WTC11 (cell line): Measurements from ENCODE around the gene RIN3. TPM values are rescaled to one million over a fixed set of nuclear protein-coding genes. Genes with fewer than 3 reads are reported as not detected.

Experiments
- ATAC-seq: fragments of 200-7000 bp; cut with Tn5 transposase; 2 replicates; pipeline ENCODE4 v1.10.0; 2021; ENCODE audit warnings: mild to moderate bottlenecking, moderate library complexity
- CTCF ChIA-PET: fragments of 300-600 bp; sonication (Branson Sonifier 250); formaldehyde crosslinking; loops from one replicate; lab custom pipeline; 2021; ENCODE audit warnings: antibody characterized with exemption; lab: Charles Lee
- POLR2A ChIA-PET: fragments of 350-600 bp; sonication (Branson Sonifier 250); formaldehyde crosslinking; loops from one replicate; lab custom pipeline; 2021; ENCODE audit warnings: antibody characterized with exemption; lab: Charles Lee
- DNase-seq: peaks from one replicate; pipeline ENCODE4 v3.0.0; 2021; ENCODE audit warnings: low spot score
- H3K27ac Mint-ChIP-seq: 2 replicates; pipeline ENCODE4 v1.8.0; 2021; ENCODE audit warnings: mixed read lengths
- H3K27me3 Mint-ChIP-seq: 2 replicates; pipeline ENCODE4 v1.8.0; 2021; ENCODE audit warnings: low read depth, mild to moderate bottlenecking, moderate library complexity, mixed read lengths
- H3K36me3 Mint-ChIP-seq: 2 replicates; pipeline ENCODE4 v1.8.0; 2021; ENCODE audit warnings: mixed read lengths
- H3K4me1 Mint-ChIP-seq: 2 replicates; pipeline ENCODE4 v1.8.0; 2022; ENCODE audit warnings: mixed read lengths
- H3K4me3 Mint-ChIP-seq: 2 replicates; pipeline ENCODE4 v1.8.0; 2021; ENCODE audit warnings: mild to moderate bottlenecking, moderate library complexity, mixed read lengths
- H3K9me3 Mint-ChIP-seq: 2 replicates; pipeline ENCODE4 v1.8.0; 2021; ENCODE audit warnings: mixed read lengths
- ATF3 ChIP-seq: sonication (generic); formaldehyde crosslinking; conservative IDR thresholded peaks from 2 replicates; pipeline ENCODE4 v1.8.1; 2022; ENCODE audit warnings: mild to moderate bottlenecking, missing genetic modification reagents
- CTCF ChIP-seq: fragments of 200-600 bp; IDR thresholded peaks from 2 replicates; pipeline ENCODE4 v1.8.0; 2022; ENCODE audit warnings: antibody characterized with exemption
- ELF4 ChIP-seq: sonication (generic); formaldehyde crosslinking; IDR thresholded peaks from 2 replicates; pipeline ENCODE4 v1.8.1; 2022; ENCODE audit warnings: low read depth, mild to moderate bottlenecking, moderate library complexity, missing genetic modification reagents
- FOXJ3 ChIP-seq: sonication (generic); formaldehyde crosslinking; IDR thresholded peaks from 2 replicates; pipeline ENCODE4 v1.9.0; 2021; ENCODE audit warnings: missing genetic modification reagents, mild to moderate bottlenecking, borderline replicate concordance
- GABPB1 ChIP-seq: sonication (generic); formaldehyde crosslinking; IDR thresholded peaks from 2 replicates; pipeline ENCODE4 v1.8.1; 2023; ENCODE audit warnings: mild to moderate bottlenecking, missing genetic modification reagents
- GTF2I ChIP-seq: fragments of 250-450 bp; sonication (Bioruptor Pico); conservative IDR thresholded peaks from 2 replicates; pipeline ENCODE4 v1.4.0; 2021; ENCODE audit warnings: mild to moderate bottlenecking
- IRF1 ChIP-seq: sonication (generic); formaldehyde crosslinking; IDR thresholded peaks from 2 replicates; pipeline ENCODE4 v1.8.0; 2023; ENCODE audit warnings: missing genetic modification reagents
- JUN ChIP-seq: sonication (generic); formaldehyde crosslinking; IDR thresholded peaks from 2 replicates; pipeline ENCODE4 v1.8.0; 2023; ENCODE audit warnings: mild to moderate bottlenecking, missing genetic modification reagents
- MXD4 ChIP-seq: fragments of 250-450 bp; sonication (Bioruptor Pico); IDR thresholded peaks from 2 replicates; pipeline ENCODE4 v1.8.0; 2021; ENCODE audit warnings: mild to moderate bottlenecking, moderate library complexity, borderline replicate concordance
- NR2C2 ChIP-seq: sonication (generic); formaldehyde crosslinking; IDR thresholded peaks from 2 replicates; pipeline ENCODE4 v1.8.0; 2022; ENCODE audit warnings: mild to moderate bottlenecking, missing genetic modification reagents
- NR3C1 ChIP-seq: sonication (generic); formaldehyde crosslinking; conservative IDR thresholded peaks from 2 replicates; pipeline ENCODE4 v1.8.1; 2023; ENCODE audit warnings: low read depth, mild to moderate bottlenecking, missing genetic modification reagents
- PREB ChIP-seq: sonication (generic); formaldehyde crosslinking; IDR thresholded peaks from 2 replicates; pipeline ENCODE4 v1.8.1; 2022; ENCODE audit warnings: mild to moderate bottlenecking, missing genetic modification reagents, moderate library complexity, borderline replicate concordance
- SMAD3 ChIP-seq: sonication (generic); formaldehyde crosslinking; IDR thresholded peaks from 2 replicates; pipeline ENCODE4 v1.8.0; 2022; ENCODE audit warnings: missing genetic modification reagents, mild to moderate bottlenecking, borderline replicate concordance
- SOX15 ChIP-seq: fragments of 250-450 bp; sonication (Bioruptor Pico); IDR thresholded peaks from 2 replicates; pipeline ENCODE4 v1.9.0; 2021; ENCODE audit warnings: mild to moderate bottlenecking
- SP1 ChIP-seq: sonication (generic); formaldehyde crosslinking; conservative IDR thresholded peaks from 2 replicates; pipeline ENCODE4 v1.8.1; 2022; ENCODE audit warnings: missing genetic modification reagents
- STAT6 ChIP-seq: sonication (generic); formaldehyde crosslinking; conservative IDR thresholded peaks from 2 replicates; pipeline ENCODE4 v1.8.1; 2023; ENCODE audit warnings: mild to moderate bottlenecking, low read depth, missing genetic modification reagents, moderate library complexity
- TP53 ChIP-seq: sonication (generic); formaldehyde crosslinking; IDR thresholded peaks from 2 replicates; pipeline ENCODE4 v1.8.1; 2023; ENCODE audit warnings: mild to moderate bottlenecking, missing genetic modification reagents
- ZBTB21 ChIP-seq: sonication (generic); formaldehyde crosslinking; IDR thresholded peaks from 2 replicates; pipeline ENCODE4 v1.8.1; 2023; ENCODE audit warnings: mild to moderate bottlenecking, missing genetic modification reagents, borderline replicate concordance
- ZNF317 ChIP-seq: sonication (generic); formaldehyde crosslinking; IDR thresholded peaks from 2 replicates; pipeline ENCODE4 v1.8.1; 2023; ENCODE audit warnings: low read depth, mild to moderate bottlenecking, moderate library complexity, missing genetic modification reagents, borderline replicate concordance
- ZNF416 ChIP-seq: fragments of 250-450 bp; sonication (Bioruptor Pico); IDR thresholded peaks from 2 replicates; pipeline ENCODE4 v1.9.0; 2021; ENCODE audit warnings: mild to moderate bottlenecking, inconsistent platforms
- ZNF425 ChIP-seq: fragments of 250-450 bp; sonication (Bioruptor Pico); conservative IDR thresholded peaks from 2 replicates; pipeline ENCODE4 v1.9.0; 2021; ENCODE audit warnings: mild to moderate bottlenecking
- ZNF512 ChIP-seq: sonication (generic); formaldehyde crosslinking; IDR thresholded peaks from 2 replicates; pipeline ENCODE4 v1.8.1; 2022; ENCODE audit warnings: missing genetic modification reagents, borderline replicate concordance
- total RNA-seq: library from RNA; stranded (reverse); gene quantifications from 3 replicates; pipeline ENCODE4 v1.2.3, GENCODE V29; 2021

Gene RIN3
- total RNA-seq, 1 experiment from 2014 or later: 3.3 TPM

GRCh38 chr14:92717571-92718042 lies 204.0 kb downstream of the RIN3 start:
- H3K9me3 Mint-ChIP-seq: no peaks in the 10 kb centered on the region
- no peaks in the 10 kb centered on the region for H3K27me3 Mint-ChIP-seq
- ChIA-PET POLR2A (no interaction called here), CTCF (interaction anchor here (1.1 to 1.2 kb wide), 4 partner anchors 8 to 104 kb away, joined by 3 read pairs; partner anchors contain the start of gene LGMN)
- no peaks in the 10 kb centered on the region for H3K4me1 Mint-ChIP-seq
- H3K36me3 Mint-ChIP-seq: peaks cover 2% of the 10 kb centered on the region
- H3K27ac Mint-ChIP-seq: no peak overlapping the region; the same call in 1 of the 2 replicates
- TF ChIP-seq NR3C1 (no peak), IRF1 (CRISPR knock-in tag) (no peak), ZNF317 (CRISPR knock-in tag) (no peak), NR2C2 (CRISPR knock-in tag) (no peak), STAT6 (CRISPR knock-in tag) (no peak), ZNF425 (CRISPR knock-in tag) (no peak), FOXJ3 (CRISPR knock-in tag) (no peak), ATF3 (CRISPR knock-in tag) (no peak), MXD4 (CRISPR knock-in tag) (no peak), GTF2I (CRISPR knock-in tag) (no peak), ZNF416 (CRISPR knock-in tag) (no peak), PREB (no peak)
- TF ChIP-seq, all 79 proteins: peak for 0
- no peak for ATAC-seq
- DNase-seq: no peak
- H3K4me3 Mint-ChIP-seq: no peak overlapping the region

- Mint-ChIP-seq H3K27me3 (no peaks in the 10 kb centered on the region), H3K9me3 (peaks cover 3% of the 10 kb centered on the region; the same call in 1 of the 2 replicates), H3K36me3 (peaks cover 9% of the 10 kb centered on the region), H3K4me1 (no peaks in the 10 kb centered on the region), H3K4me3 (no peak overlapping the region), H3K27ac (no peak overlapping the region)
- DNase-seq (no peak), ATAC-seq (no peak)
- ChIA-PET CTCF (interaction anchor here (1.1 kb wide), 1 partner anchor 32 kb away, joined by 3 read pairs; no protein-coding TSS in a partner anchor), POLR2A (no interaction called here)
- TF ChIP-seq GABPB1 (no peak), NR3C1 (no peak), ZNF512 (CRISPR knock-in tag) (no peak), ZBTB21 (no peak), STAT6 (CRISPR knock-in tag) (no peak), SP1 (CRISPR knock-in tag) (no peak), CTCF (no peak), ELF4 (CRISPR knock-in tag) (no peak), SMAD3 (no peak), JUN (no peak), TP53 (CRISPR knock-in tag) (no peak), SOX15 (CRISPR knock-in tag) (no peak)
These were observed 205.1 kb downstream of the RIN3 start for GRCh38 chr14:92718664-92719063.
